ENCODE data around the gene RFNG. TPM values are rescaled to one million over a fixed set of nuclear protein-coding genes. Genes with fewer than 3 reads are reported as not detected.

Gene RFNG
- total and polyA plus RNA-seq, 2 of the 13 experiments (the other 11 are each of a cell fraction or from before 2014, with no cell fraction given) = 61.4 to 64.0 TPM

GRCh38 chr17:82016061-82016874, 35.3 kb downstream of the RFNG start (continued):
- TF ChIP-seq, protein P1, sequence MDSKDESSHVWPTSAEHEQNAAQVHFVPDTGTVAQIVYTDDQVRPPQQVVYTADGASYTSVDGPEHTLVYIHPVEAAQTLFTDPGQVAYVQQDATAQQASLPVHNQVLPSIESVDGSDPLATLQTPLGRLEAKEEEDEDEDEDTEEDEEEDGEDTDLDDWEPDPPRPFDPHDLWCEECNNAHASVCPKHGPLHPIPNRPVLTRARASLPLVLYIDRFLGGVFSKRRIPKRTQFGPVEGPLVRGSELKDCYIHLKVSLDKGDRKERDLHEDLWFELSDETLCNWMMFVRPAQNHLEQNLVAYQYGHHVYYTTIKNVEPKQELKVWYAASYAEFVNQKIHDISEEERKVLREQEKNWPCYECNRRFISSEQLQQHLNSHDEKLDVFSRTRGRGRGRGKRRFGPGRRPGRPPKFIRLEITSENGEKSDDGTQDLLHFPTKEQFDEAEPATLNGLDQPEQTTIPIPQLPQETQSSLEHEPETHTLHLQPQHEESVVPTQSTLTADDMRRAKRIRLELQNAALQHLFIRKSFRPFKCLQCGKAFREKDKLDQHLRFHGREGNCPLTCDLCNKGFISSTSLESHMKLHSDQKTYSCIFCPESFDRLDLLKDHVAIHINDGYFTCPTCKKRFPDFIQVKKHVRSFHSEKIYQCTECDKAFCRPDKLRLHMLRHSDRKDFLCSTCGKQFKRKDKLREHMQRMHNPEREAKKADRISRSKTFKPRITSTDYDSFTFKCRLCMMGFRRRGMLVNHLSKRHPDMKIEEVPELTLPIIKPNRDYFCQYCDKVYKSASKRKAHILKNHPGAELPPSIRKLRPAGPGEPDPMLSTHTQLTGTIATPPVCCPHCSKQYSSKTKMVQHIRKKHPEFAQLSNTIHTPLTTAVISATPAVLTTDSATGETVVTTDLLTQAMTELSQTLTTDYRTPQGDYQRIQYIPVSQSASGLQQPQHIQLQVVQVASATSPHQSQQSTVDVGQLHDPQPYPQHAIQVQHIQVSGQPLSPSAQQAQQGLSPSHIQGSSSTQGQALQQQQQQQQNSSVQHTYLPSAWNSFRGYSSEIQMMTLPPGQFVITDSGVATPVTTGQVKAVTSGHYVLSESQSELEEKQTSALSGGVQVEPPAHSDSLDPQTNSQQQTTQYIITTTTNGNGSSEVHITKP (CRISPR knock-in tag; IDR thresholded peaks at IDR 0.05; ENCODE audit: low read depth) = no peak
- TF ChIP-seq GABPB1 (CRISPR knock-in tag; IDR thresholded peaks at IDR 0.05) = 0 out of 2 replicates have a peak, but pooled peaks have one; percentile 3
- TF ChIP-seq SRF (IDR thresholded peaks at IDR 0.05; ENCODE audit: low read depth, low read length) = no peak
- TF ChIP-seq, protein P2, sequence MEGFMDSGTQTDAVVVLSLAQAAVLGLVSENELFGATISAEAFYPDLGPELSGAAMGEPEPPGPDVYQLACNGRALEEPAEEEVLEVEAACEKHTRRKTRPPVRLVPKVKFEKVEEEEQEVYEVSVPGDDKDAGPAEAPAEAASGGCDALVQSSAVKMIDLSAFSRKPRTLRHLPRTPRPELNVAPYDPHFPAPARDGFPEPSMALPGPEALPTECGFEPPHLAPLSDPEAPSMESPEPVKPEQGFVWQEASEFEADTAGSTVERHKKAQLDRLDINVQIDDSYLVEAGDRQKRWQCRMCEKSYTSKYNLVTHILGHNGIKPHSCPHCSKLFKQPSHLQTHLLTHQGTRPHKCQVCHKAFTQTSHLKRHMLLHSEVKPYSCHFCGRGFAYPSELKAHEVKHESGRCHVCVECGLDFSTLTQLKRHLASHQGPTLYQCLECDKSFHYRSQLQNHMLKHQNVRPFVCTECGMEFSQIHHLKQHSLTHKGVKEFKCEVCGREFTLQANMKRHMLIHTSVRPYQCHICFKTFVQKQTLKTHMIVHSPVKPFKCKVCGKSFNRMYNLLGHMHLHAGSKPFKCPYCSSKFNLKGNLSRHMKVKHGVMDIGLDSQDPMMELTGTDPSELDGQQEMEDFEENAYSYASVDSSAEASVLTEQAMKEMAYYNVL (CRISPR knock-in tag; IDR thresholded peaks at IDR 0.05; ENCODE audit: borderline replicate concordance) = no peak
- TF ChIP-seq ZNF530 (CRISPR knock-in tag; IDR thresholded peaks at IDR 0.05; ENCODE audit: low read depth) = no peak
- TF ChIP-seq REXO4 (CRISPR knock-in tag; IDR thresholded peaks at IDR 0.05; ENCODE audit: borderline replicate concordance) = no peak
- no peak for TF ChIP-seq YEATS4 (CRISPR knock-in tag; IDR thresholded peaks at IDR 0.05; ENCODE audit: borderline replicate concordance)
- no peak for TF ChIP-seq TFAP4 (IDR thresholded peaks at IDR 0.05; ENCODE audit: borderline replicate concordance, low read depth)
- TF ChIP-seq CBX2 (IDR thresholded peaks at IDR 0.05; ENCODE audit: low read depth, low read length) = no peak
- no peak for TF ChIP-seq CBX2 (CRISPR knock-in tag; IDR thresholded peaks at IDR 0.05; ENCODE audit: low read depth)
- TF ChIP-seq DNMT3B (CRISPR knock-in tag; conservative IDR thresholded peaks at IDR 0.05) = no peak
- TF ChIP-seq PPARG (CRISPR knock-in tag; conservative IDR thresholded peaks at IDR 0.05) = no peak
- TF ChIP-seq RARG (CRISPR knock-in tag; IDR thresholded peaks at IDR 0.05; ENCODE audit: low read depth) = no peak
- 0 out of 2 replicates have a peak, but pooled peaks have one; percentile 13 for TF ChIP-seq BRD4 (CRISPR knock-in tag; IDR thresholded peaks at IDR 0.05)
- no peak for TF ChIP-seq IKZF1 (IDR thresholded peaks at IDR 0.05)
- TF ChIP-seq SIN3A (IDR thresholded peaks at IDR 0.05; ENCODE audit: borderline replicate concordance, low read depth, low read length) = no peak
- TF ChIP-seq PAF1 (CRISPR knock-in tag; IDR thresholded peaks at IDR 0.05) = peak; percentile 86
- peak; percentile 70; the same call in 1 of the 2 replicates for TF ChIP-seq ARID2 (CRISPR knock-in tag; IDR thresholded peaks at IDR 0.05; ENCODE audit: borderline replicate concordance)
- TF ChIP-seq MAZ (IDR thresholded peaks at IDR 0.05; ENCODE audit: borderline replicate concordance, low read depth, low read length) = no peak
- no peak for TF ChIP-seq MAZ (CRISPR knock-in tag; IDR thresholded peaks at IDR 0.05; ENCODE audit: low read depth)
- no peak for TF ChIP-seq MLLT10 (CRISPR knock-in tag; IDR thresholded peaks at IDR 0.05)
- TF ChIP-seq GPBP1L1 (CRISPR knock-in tag; IDR thresholded peaks at IDR 0.05) = no peak
